HEK293T (cell line): ENCODE data around the gene KCNT1.

ENCODE experiments used
- BHLHE40 ChIP-seq: fragments of 450-650 bp; IDR thresholded peaks from 2 replicates; pipeline ENCODE4 v1.6.1; 2016; ENCODE audit warnings: mild to moderate bottlenecking, moderate library complexity, borderline replicate concordance
- SP1 ChIP-seq: fragments of 450-650 bp; IDR thresholded peaks from 2 replicates; pipeline ENCODE4 v1.6.1; 2017
- TARDBP ChIP-seq: fragments of 450-650 bp; IDR thresholded peaks from 2 replicates; pipeline ENCODE4 v1.6.1; 2016

GRCh38 chr9:135758870-135759269, 56.9 kb downstream of the KCNT1 start:
- no peak for TF ChIP-seq SP1
- TF ChIP-seq BHLHE40, result no peak
- TF ChIP-seq TARDBP, result no peak
